GM19452 (cell line): Measurements from ENCODE around the gene SLC19A1.

ENCODE experiments used
- ATAC-seq: cut with Tn5 transposase; IDR thresholded peaks from one replicate; pipeline ENCODE4 v1.9.1; 2021; ENCODE audit not compliant: unreplicated experiment

The SLC19A1 gene

GRCh38 chr21:45481566-45481965 lies 60.7 kb downstream of the SLC19A1 start:
- no peak for ATAC-seq

GRCh38 chr21:45480701-45481500 lies 61.3 kb downstream of the SLC19A1 start:
- ATAC-seq = no peak

GRCh38 chr21:45479691-45480675 lies 62.3 kb downstream of the SLC19A1 start:
- ATAC-seq = no peak

GRCh38 chr21:45478816-45479669 lies 63.2 kb downstream of the SLC19A1 start:
- ATAC-seq = no peak

GRCh38 chr21:45478115-45478801 lies 64.0 kb downstream of the SLC19A1 start:
- no peak for ATAC-seq

GRCh38 chr21:45477176-45478114 lies 64.8 kb downstream of the SLC19A1 start:
- ATAC-seq = no peak

- ATAC-seq = no peak
Measured at GRCh38 chr21:45476582-45476981, 65.7 kb downstream of the SLC19A1 start.

- ATAC-seq = no peak
Measured at GRCh38 chr21:45475797-45476570, 66.3 kb downstream of the SLC19A1 start.

- no peak for ATAC-seq
Measured at GRCh38 chr21:45475004-45475685, 67.1 kb downstream of the SLC19A1 start.

GRCh38 chr21:45474323-45474950 lies 67.8 kb downstream of the SLC19A1 start:
- ATAC-seq = no peak

GRCh38 chr21:45473496-45474322 lies 68.5 kb downstream of the SLC19A1 start:
- no peak for ATAC-seq

- ATAC-seq = no peak
Measured at GRCh38 chr21:45472445-45473365, 69.5 kb downstream of the SLC19A1 start.

GRCh38 chr21:45471525-45472221 lies 70.6 kb downstream of the SLC19A1 start:
- ATAC-seq = no peak

GRCh38 chr21:45470773-45471524 lies 71.3 kb downstream of the SLC19A1 start:
- no peak for ATAC-seq
